SK-N-SH (cell line): ENCODE measurements around the gene COPS4. TPM values are rescaled to one million over a fixed set of nuclear protein-coding genes. Genes with fewer than 3 reads are reported as not detected.
"Not testable (repeated sequence)": the region's sequence is repeated elsewhere in the genome, so short reads cannot be mapped to it uniquely, and the experiment has no call there.

Experiments used
- CTCF ChIA-PET: fragments of 300-600, 350-600 bp; formaldehyde crosslinking; extraction: SDS; loops from one replicate; lab custom pipeline; 2021; lab: Yijun Ruan, JAX
- POLR2A ChIA-PET: fragments of 350-600 bp; sonication (Branson Sonifier 250); formaldehyde crosslinking; extraction: SDS; loops from one replicate; lab custom pipeline; 2020; ENCODE audit warnings: antibody characterized with exemption, inconsistent platforms; lab: Yijun Ruan, JAX
- DNase-seq: peaks from one replicate; pipeline ENCODE4 v3.0.0; 2012
- H2AFZ ChIP-seq: fragments of 200-600 bp; sonication (generic); 2 replicates; pipeline ENCODE4 v1.8.1; 2016; ENCODE audit warnings: antibody characterized with exemption, mild to moderate bottlenecking, low read depth
- H3F3A ChIP-seq: fragments of 200-600 bp; sonication (generic); replicated peaks from 2 replicates; pipeline ENCODE3; 2016; ENCODE audit warnings: antibody characterized with exemption, mild to moderate bottlenecking; ENCODE audit not compliant: insufficient read depth
- H3K27ac ChIP-seq, 2 experiments: fragments of 200-500 bp in 1 of 2; fragments of 200-600 bp in 1 of 2; sonication (Bioruptor generic) in 1 of 2; sonication (generic), shearing (Covaris generic) in 1 of 2; 2 replicates each; pipeline versions ENCODE4 v1.5.1 to v1.6.1; 2014 to 2016; ENCODE audit warnings: low read depth in 2 of 2, inconsistent platforms in 1 of 2, low read length in 1 of 2, mild to moderate bottlenecking in 1 of 2, mixed read lengths in 1 of 2
- H3K27me3 ChIP-seq: fragments of 200-600 bp; sonication (generic), shearing (Covaris generic); 2 replicates; pipeline ENCODE4 v1.6.1; 2016; ENCODE audit warnings: mixed run types; ENCODE audit not compliant: insufficient read depth
- H3K36me3 ChIP-seq, 2 experiments: fragments of 200-500 bp in 1 of 2; fragments of 200-600 bp in 1 of 2; sonication (Bioruptor generic) in 1 of 2; sonication (generic) in 1 of 2; replicated peaks in 1 of 2; 2 replicates each; pipeline versions ENCODE3 to v1.5.1; 2014 to 2016; ENCODE audit warnings: low read length in 1 of 2, mild to moderate bottlenecking in 1 of 2; ENCODE audit not compliant: insufficient read depth in 2 of 2, control insufficient read depth in 1 of 2
- H3K4me1 ChIP-seq, 2 experiments: fragments of 200-500 bp in 1 of 2; fragments of 200-600 bp in 1 of 2; sonication (Bioruptor generic) in 1 of 2; sonication (generic), shearing (Covaris generic) in 1 of 2; 2 replicates each; pipeline versions ENCODE4 v1.5.1 to v1.6.1; 2014 to 2016; ENCODE audit warnings: low read depth in 1 of 2, low read length in 1 of 2, mixed run types in 1 of 2; ENCODE audit not compliant: insufficient read depth in 2 of 2, control insufficient read depth in 1 of 2
- H3K4me2 ChIP-seq: fragments of 200-600 bp; sonication (generic), shearing (Covaris generic); 2 replicates; pipeline ENCODE4 v1.6.1; 2017; ENCODE audit warnings: mixed run types
- H3K4me3 ChIP-seq, 2 experiments: fragments of 200-500 bp in 1 of 2; fragments of 200-600 bp in 1 of 2; sonication (Bioruptor generic) in 1 of 2; sonication (generic), shearing (Covaris generic) in 1 of 2; 2 replicates each; pipeline versions ENCODE4 v1.5.1 to v1.8.1; 2014 to 2016; ENCODE audit warnings: low read depth in 2 of 2, inconsistent platforms in 1 of 2, low read length in 1 of 2, mild to moderate bottlenecking in 1 of 2, mixed read lengths in 1 of 2, moderate library complexity in 1 of 2
- H3K79me2 ChIP-seq: fragments of 200-600 bp; sonication (generic); 2 replicates; pipeline ENCODE4 v1.8.1; 2017; ENCODE audit warnings: mild to moderate bottlenecking; ENCODE audit not compliant: insufficient read depth
- H3K9ac ChIP-seq: fragments of 200-600 bp; sonication (generic); 2 replicates; pipeline ENCODE4 v1.6.1; 2017; ENCODE audit warnings: mixed run types
- H3K9me2 ChIP-seq: fragments of 200-600 bp; sonication (generic); 2 replicates; pipeline ENCODE4 v1.6.1; 2017; ENCODE audit warnings: mixed run types
- H3K9me3 ChIP-seq: fragments of 200-600 bp; sonication (generic); 2 replicates; pipeline ENCODE4 v1.6.1; 2017; ENCODE audit warnings: mixed run types, mild to moderate bottlenecking, moderate library complexity
- H4K20me1 ChIP-seq: fragments of 200-600 bp; sonication (generic); 2 replicates; pipeline ENCODE4 v1.6.1; 2017; ENCODE audit warnings: mild to moderate bottlenecking, mixed run types; ENCODE audit not compliant: insufficient read depth
- GABPA ChIP-seq: IDR thresholded peaks from 2 replicates; pipeline ENCODE4 v1.4.0; 2012; ENCODE audit warnings: low read depth, mild to moderate bottlenecking
- MEF2A ChIP-seq: IDR thresholded peaks from 2 replicates; pipeline ENCODE4 v1.4.0; 2012; ENCODE audit warnings: low read depth, borderline replicate concordance
- NFIC ChIP-seq: IDR thresholded peaks from 2 replicates; pipeline ENCODE4 v1.4.0; 2012; ENCODE audit warnings: borderline replicate concordance
- POLR2AphosphoS5 ChIP-seq: IDR thresholded peaks from 2 replicates; pipeline ENCODE4 v1.6.1; 2012; ENCODE audit warnings: low read depth, low read length
- RCOR1 ChIP-seq: fragments of 150-350 bp; IDR thresholded peaks from 2 replicates; pipeline ENCODE4 v1.6.1; 2017; ENCODE audit warnings: antibody characterized with exemption, low read length
- RXRA ChIP-seq: IDR thresholded peaks from 2 replicates; pipeline ENCODE4 v1.4.0; 2012; ENCODE audit warnings: low read depth, mild to moderate bottlenecking, borderline replicate concordance
- TEAD4 ChIP-seq: IDR thresholded peaks from 2 replicates; pipeline ENCODE4 v1.4.0; 2012; ENCODE audit warnings: mild to moderate bottlenecking, borderline replicate concordance; ENCODE audit not compliant: insufficient read depth
- YY1 ChIP-seq: IDR thresholded peaks from 2 replicates; pipeline ENCODE4 v1.4.0; 2012; ENCODE audit warnings: low read depth, mild to moderate bottlenecking
- whole genome bisulfite sequencing: methylation state at CpG from one replicate; pipeline ENCODE4 v1.1.6; 2017; ENCODE audit warnings: low lambda C conversion rate; 5-methylcytosine and 5-hydroxymethylcytosine counted together
- polyA plus RNA-seq, 3 experiments: library from polyadenylated mRNA; depleted of rRNA; stranded (reverse); fragments of >200 nt; gene quantifications; 2 replicates each; pipeline ENCODE4 v1.2.3, GENCODE V29; 2012
- TF ChIP-seq, protein P1 (sequence below): IDR thresholded peaks from 2 replicates; pipeline ENCODE4; 2012
- TF ChIP-seq, protein P2 (sequence below): fragments of 200-600 bp; sonication (generic); IDR thresholded peaks from 2 replicates; pipeline ENCODE4 v1.6.1; 2017; ENCODE audit warnings: antibody characterized with exemption, mild to moderate bottlenecking, moderate library complexity
- TF ChIP-seq, protein P3 (sequence below): fragments of 150-350 bp; IDR thresholded peaks from 2 replicates; pipeline ENCODE4 v1.6.1; 2017; ENCODE audit warnings: antibody characterized with exemption, low read length, low read depth, borderline replicate concordance

COPS4 gene
- polyA plus RNA-seq, 1 of the 3 experiments (the other 2 are of a cell fraction) = 33.9 TPM

DNA sequence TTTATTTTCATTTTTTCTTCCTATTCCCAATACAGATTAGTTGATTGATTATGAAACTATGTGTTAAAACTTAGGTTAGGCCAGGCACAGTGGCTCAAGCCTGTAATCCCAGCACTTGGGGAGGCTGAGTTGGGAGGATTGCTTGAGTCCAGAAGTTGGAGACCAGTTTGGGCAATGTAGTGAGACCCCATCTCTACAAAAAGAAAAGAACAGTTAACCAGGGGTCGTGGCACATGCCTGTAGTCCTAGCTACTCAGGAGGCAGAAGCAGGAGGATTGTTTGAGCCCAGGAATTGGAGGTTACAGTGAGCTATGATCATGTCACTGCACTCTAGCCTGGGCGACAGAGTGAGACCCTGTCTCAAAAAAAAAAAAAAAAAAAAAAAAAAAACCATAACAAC lies 8.2 kb downstream of the COPS4 start:
- 96% methylated on average over 2 of the region's 2 CpGs for WGBS
- H4K20me1 ChIP-seq, DNase-seq, H3K4me1 ChIP-seq, H3K9me2 ChIP-seq, H3K27me3 ChIP-seq, H2AFZ ChIP-seq, H3K9me3 ChIP-seq, H3K4me2 ChIP-seq, CTCF ChIA-PET, H3K9ac ChIP-seq, H3K36me3 ChIP-seq, H3K4me3 ChIP-seq: not testable (repeated sequence)
- POLR2A ChIA-PET = interaction anchor here (0.7 kb wide), 1 partner anchor 67 kb away, joined by 4 read pairs; no protein-coding TSS in a partner anchor
- peaks cover 26% of the 10 kb centered on the region for H3F3A ChIP-seq
- 0 out of 4 replicates have a peak overlapping the region, but pooled peaks of 1 of the 2 experiments have one; percentile 34 for H3K27ac ChIP-seq
- peaks cover 88% of the 10 kb centered on the region for H3K79me2 ChIP-seq

DNA sequence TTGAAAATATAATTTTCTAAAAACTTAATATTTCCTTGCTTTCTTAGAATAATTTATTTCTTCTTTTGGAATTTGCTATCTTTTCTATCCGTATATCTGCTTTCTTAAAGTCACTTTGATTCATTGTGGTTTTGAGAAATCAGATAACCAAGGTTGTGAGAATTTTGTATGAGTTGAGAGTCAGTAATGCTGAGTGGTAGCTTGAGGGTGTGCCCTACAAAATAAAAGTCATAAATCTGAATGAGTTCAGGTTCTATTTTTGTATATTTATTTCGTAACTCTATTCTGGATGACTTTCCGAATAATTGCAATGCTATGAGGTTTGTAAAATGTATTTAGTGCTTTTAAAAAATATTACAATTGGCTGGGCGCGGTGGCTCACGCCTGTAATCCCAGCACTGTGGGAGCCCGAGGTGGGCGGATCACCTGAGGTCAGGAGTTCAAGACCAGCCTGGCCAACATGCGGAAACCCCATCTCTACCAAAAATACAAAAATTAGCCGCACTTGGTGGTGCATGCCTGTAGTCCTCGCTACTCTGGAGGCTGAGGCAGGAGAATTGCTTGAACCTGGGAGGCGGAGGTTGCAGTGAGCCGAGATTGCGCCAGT lies 8.9 kb downstream of the COPS4 start:
- H3K27ac ChIP-seq = peak overlapping the region in 1 of 2 experiments; percentile 34; a peak in 2 of 4 replicates
- H2AFZ ChIP-seq = no peak overlapping the region
- TF ChIP-seq RCOR1 (no peak), YY1 (no peak), MEF2A (0 out of 2 replicates have a peak, but pooled peaks have one; percentile 30), RXRA (no peak), TEAD4 (no peak), GABPA (no peak), NFIC (no peak), POLR2AphosphoS5 (no peak)
- TF ChIP-seq, protein P1, sequence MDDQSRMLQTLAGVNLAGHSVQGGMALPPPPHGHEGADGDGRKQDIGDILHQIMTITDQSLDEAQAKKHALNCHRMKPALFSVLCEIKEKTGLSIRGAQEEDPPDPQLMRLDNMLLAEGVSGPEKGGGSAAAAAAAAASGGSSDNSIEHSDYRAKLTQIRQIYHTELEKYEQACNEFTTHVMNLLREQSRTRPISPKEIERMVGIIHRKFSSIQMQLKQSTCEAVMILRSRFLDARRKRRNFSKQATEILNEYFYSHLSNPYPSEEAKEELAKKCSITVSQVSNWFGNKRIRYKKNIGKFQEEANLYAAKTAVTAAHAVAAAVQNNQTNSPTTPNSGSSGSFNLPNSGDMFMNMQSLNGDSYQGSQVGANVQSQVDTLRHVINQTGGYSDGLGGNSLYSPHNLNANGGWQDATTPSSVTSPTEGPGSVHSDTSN = peak; percentile 37; the same call in 1 of the 2 replicates
- TF ChIP-seq, protein P2, sequence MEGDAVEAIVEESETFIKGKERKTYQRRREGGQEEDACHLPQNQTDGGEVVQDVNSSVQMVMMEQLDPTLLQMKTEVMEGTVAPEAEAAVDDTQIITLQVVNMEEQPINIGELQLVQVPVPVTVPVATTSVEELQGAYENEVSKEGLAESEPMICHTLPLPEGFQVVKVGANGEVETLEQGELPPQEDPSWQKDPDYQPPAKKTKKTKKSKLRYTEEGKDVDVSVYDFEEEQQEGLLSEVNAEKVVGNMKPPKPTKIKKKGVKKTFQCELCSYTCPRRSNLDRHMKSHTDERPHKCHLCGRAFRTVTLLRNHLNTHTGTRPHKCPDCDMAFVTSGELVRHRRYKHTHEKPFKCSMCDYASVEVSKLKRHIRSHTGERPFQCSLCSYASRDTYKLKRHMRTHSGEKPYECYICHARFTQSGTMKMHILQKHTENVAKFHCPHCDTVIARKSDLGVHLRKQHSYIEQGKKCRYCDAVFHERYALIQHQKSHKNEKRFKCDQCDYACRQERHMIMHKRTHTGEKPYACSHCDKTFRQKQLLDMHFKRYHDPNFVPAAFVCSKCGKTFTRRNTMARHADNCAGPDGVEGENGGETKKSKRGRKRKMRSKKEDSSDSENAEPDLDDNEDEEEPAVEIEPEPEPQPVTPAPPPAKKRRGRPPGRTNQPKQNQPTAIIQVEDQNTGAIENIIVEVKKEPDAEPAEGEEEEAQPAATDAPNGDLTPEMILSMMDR = no peak
- TF ChIP-seq, protein P3, sequence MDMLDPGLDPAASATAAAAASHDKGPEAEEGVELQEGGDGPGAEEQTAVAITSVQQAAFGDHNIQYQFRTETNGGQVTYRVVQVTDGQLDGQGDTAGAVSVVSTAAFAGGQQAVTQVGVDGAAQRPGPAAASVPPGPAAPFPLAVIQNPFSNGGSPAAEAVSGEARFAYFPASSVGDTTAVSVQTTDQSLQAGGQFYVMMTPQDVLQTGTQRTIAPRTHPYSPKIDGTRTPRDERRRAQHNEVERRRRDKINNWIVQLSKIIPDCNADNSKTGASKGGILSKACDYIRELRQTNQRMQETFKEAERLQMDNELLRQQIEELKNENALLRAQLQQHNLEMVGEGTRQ = no peak
- TF ChIP-seq, all 33 proteins: peak for 2
- Histone ChIP-seq H4K20me1 (no peaks in the 10 kb centered on the region; the same call in 1 of the 2 replicates), H3K36me3 (peaks cover 0 to 10% of the 10 kb centered on the region in 2 experiments), H3K79me2 (peaks cover 81% of the 10 kb centered on the region), H3K9me3 (no peaks in the 10 kb centered on the region), H3K4me1 (no peaks in the 10 kb centered on the region), H3K9ac (no peak overlapping the region), H3K27me3 (no peaks in the 10 kb centered on the region), H3K4me3 (no peak overlapping the region), H3F3A (peaks cover 26% of the 10 kb centered on the region), H3K4me2 (no peak overlapping the region), H3K9me2 (no peaks in the 10 kb centered on the region)
- WGBS = 88% methylated on average over 14 of the region's 14 CpGs
- DNase-seq = no peak
- POLR2A ChIA-PET = interaction anchor here (0.7 kb wide), 1 partner anchor 68 kb away, joined by 4 read pairs; no protein-coding TSS in a partner anchor
- CTCF ChIA-PET = no interaction called here
